Left colon (tissue), 2 donors: ENCODE results near the gene LEFTY1. TPM values are rescaled to one million over a fixed set of nuclear protein-coding genes. Genes with fewer than 3 reads are reported as not detected.

Source experiments
- ATAC-seq: fragments of 200-7000 bp; cut with Tn5 transposase; one replicate; pipeline ENCODE4 v1.9.1; 2020; ENCODE audit warnings: mild to moderate bottlenecking, moderate library complexity
- DNase-seq, 2 donors: peaks; one replicate each; pipeline ENCODE4 v3.0.0-alpha.2; 2020
- intact Hi-C, 2 donors: fragments of 100-400 bp; cut with DNase I in 1 of 2; cut with micrococcal nuclease in 1 of 2; formaldehyde crosslinking; loops; one replicate each; pipeline versions ENCODE4 v1.11.2 to v1.14.0; 2022; cut with DNase I, micrococcal nuclease
- total RNA-seq, 2 donors: library from RNA; stranded (reverse); fragmentation: NEBNext Ultra II Directional; extraction: Animal tissue kit (Norgen Biotek cat#: 25700); gene quantifications; one replicate each; pipeline ENCODE4 v1.2.1, GENCODE V29; 2021
- donor health status: DM: no; HTN: no; CAD: no.
- donor health status: DM: yes; HTN: yes; CAD: no.

LEFTY1 gene
- total RNA-seq, 2 donors from 2014 or later = 106 to 385 TPM

GRCh38 chr1:225860876-225861441, 28.0 kb downstream of the LEFTY1 start:
- intact Hi-C loops = no loop called here
- DNase-seq = no peak
- ATAC-seq = no peak

- intact Hi-C loops = no loop called here
- ATAC-seq = no peak
- no peak for DNase-seq
These were observed 28.8 kb downstream of the LEFTY1 start for GRCh38 chr1:225860107-225860506.

- intact Hi-C loops = no loop called here
- no peak for DNase-seq
- ATAC-seq = no peak
These were observed 29.8 kb downstream of the LEFTY1 start for GRCh38 chr1:225859151-225859550.

GRCh38 chr1:225857256-225857655, 31.7 kb downstream of the LEFTY1 start:
- no peak for ATAC-seq
- intact Hi-C loops = no loop called here
- DNase-seq = no peak

- no peak for ATAC-seq
- intact Hi-C loops = no loop called here
These were observed 33.2 kb downstream of the LEFTY1 start for GRCh38 chr1:225855503-225856300.

GRCh38 chr1:225853441-225853840, 35.5 kb downstream of the LEFTY1 start:
- ATAC-seq = no peak
- DNase-seq = no peak
- intact Hi-C loops = no loop called here

More at GRCh38 chr1:225855503-225856300, 33.2 kb downstream of the LEFTY1 start:
- no peak for DNase-seq

- ATAC-seq (no peak), DNase-seq (no peak)
- intact Hi-C loops = no loop called here
These were observed 36.4 kb downstream of the LEFTY1 start for GRCh38 chr1:225852413-225853124.

GRCh38 chr1:225851805-225852204, 37.1 kb downstream of the LEFTY1 start:
- intact Hi-C loops = no loop called here
- DNase-seq (no peak), ATAC-seq (no peak)

GRCh38 chr1:225850370-225850769, 38.6 kb downstream of the LEFTY1 start:
- intact Hi-C loops = no loop called here
- DNase-seq (no peak), ATAC-seq (no peak)

- DNase-seq = peak in 1 of 2 donors; percentile 57
- no peak for ATAC-seq
- intact Hi-C loops = loop anchor here in 1 of 2 donors (10.0 kb wide), 1 partner anchor 75 kb away; the partner anchor contains the start of gene SRP9
These were observed 39.0 kb downstream of the LEFTY1 start for GRCh38 chr1:225849925-225850324.

GRCh38 chr1:225848030-225848955, 40.7 kb downstream of the LEFTY1 start:
- intact Hi-C loops = loop anchor here in 1 of 2 donors (10.0 kb wide), 1 partner anchor 73 kb away; the partner anchor contains the start of gene SRP9
- DNase-seq (peak in 1 of 2 donors; percentile 28), ATAC-seq (peak; percentile 15)

GRCh38 chr1:225847610-225848009, 41.3 kb downstream of the LEFTY1 start:
- intact Hi-C loops = loop anchor here in 1 of 2 donors (10.0 kb wide), 1 partner anchor 73 kb away; the partner anchor contains the start of gene SRP9
- ATAC-seq (peak; percentile 77), DNase-seq (peak; percentile 63 to 85)

- no peak for DNase-seq
- ATAC-seq = no peak
- intact Hi-C loops = loop anchor here in 1 of 2 donors (10.0 kb wide), 1 partner anchor 72 kb away; the partner anchor contains the start of gene SRP9
These were observed 42.3 kb downstream of the LEFTY1 start for GRCh38 chr1:225846331-225847310.

GRCh38 chr1:225845571-225846259, 43.2 kb downstream of the LEFTY1 start:
- DNase-seq = peak; percentile 72
- peak; percentile 38 for ATAC-seq
- intact Hi-C loops = loop anchor here in 1 of 2 donors (10.0 kb wide), 1 partner anchor 71 kb away; the partner anchor contains the start of gene SRP9

- DNase-seq (no peak), ATAC-seq (no peak)
- intact Hi-C loops = loop anchor here in 1 of 2 donors (10.0 kb wide), 1 partner anchor 70 kb away; the partner anchor contains the start of gene SRP9
These were observed 43.8 kb downstream of the LEFTY1 start for GRCh38 chr1:225845097-225845496.

- intact Hi-C loops = loop anchor here in 1 of 2 donors (10.0 kb wide), 1 partner anchor 70 kb away; the partner anchor contains the start of gene SRP9
- ATAC-seq (no peak), DNase-seq (no peak)
These were observed 44.5 kb downstream of the LEFTY1 start for GRCh38 chr1:225844236-225845061.
